IMR-90 (cell line): ENCODE measurements around the gene USP40. TPM values are rescaled to one million over a fixed set of nuclear protein-coding genes. Genes with fewer than 3 reads are reported as not detected.

Source experiments
- ATAC-seq: fragments of 200-7000 bp; cut with Tn5 transposase; 2 replicates; pipeline ENCODE4 v1.9.1; 2020; ENCODE audit warnings: low read depth, mild to moderate bottlenecking, moderate library complexity
- BruUV-seq: library from RNA; stranded (reverse); fragments of 400-500 nt; replicated peaks from 2 replicates; lab custom pipeline; 2021; lab: Mats Ljungman, UMichigan
- CTCF ChIA-PET: fragments of 300-600 bp; formaldehyde crosslinking; extraction: SDS; loops from one replicate; lab custom pipeline; 2021; ENCODE audit warnings: antibody characterized with exemption; lab: Yijun Ruan, JAX
- POLR2A ChIA-PET: fragments of 300-600 bp; sonication (Branson Sonifier 250); formaldehyde crosslinking; loops from one replicate; lab custom pipeline; 2022; ENCODE audit warnings: antibody characterized with exemption; ENCODE audit not compliant: unreplicated experiment; lab: Charles Lee
- DNase-seq: peaks from one replicate; pipeline ENCODE4 v3.0.0; 2013
- H2AFZ ChIP-seq: replicated peaks from 2 replicates; pipeline ENCODE3; 2013; ENCODE audit warnings: low read length, mild to moderate bottlenecking; ENCODE audit not compliant: poor library complexity
- H2AK5ac ChIP-seq: 2 replicates; pipeline ENCODE4 v1.6.1; 2013; ENCODE audit warnings: low read depth, low read length, inconsistent platforms
- H2AK9ac ChIP-seq: replicated peaks from 2 replicates; pipeline ENCODE3; 2013; ENCODE audit warnings: mild to moderate bottlenecking, low read depth, low read length, moderate library complexity; ENCODE audit not compliant: poor library complexity
- H2BK120ac ChIP-seq: 2 replicates; pipeline ENCODE4 v1.6.1; 2013; ENCODE audit warnings: low read depth, low read length, inconsistent platforms
- H2BK15ac ChIP-seq: 3 replicates; pipeline ENCODE4 v1.6.1; 2013; ENCODE audit warnings: low read depth, low read length, inconsistent platforms
- H2BK20ac ChIP-seq: 2 replicates; pipeline ENCODE4 v1.6.1; 2013; ENCODE audit warnings: low read depth, mild to moderate bottlenecking, inconsistent platforms, low read length, moderate library complexity
- H2BK5ac ChIP-seq: 2 replicates; pipeline ENCODE4 v1.6.1; 2013; ENCODE audit warnings: mild to moderate bottlenecking, low read depth, low read length, inconsistent platforms; ENCODE audit not compliant: poor library complexity, severe bottlenecking
- H3K14ac ChIP-seq: replicated peaks from 2 replicates; pipeline ENCODE4 v1.6.1; 2013; ENCODE audit warnings: low read depth, low read length, inconsistent platforms
- H3K18ac ChIP-seq: 2 replicates; pipeline ENCODE4 v1.6.1; 2013; ENCODE audit warnings: low read depth, low read length, control low read depth
- H3K23ac ChIP-seq: 2 replicates; pipeline ENCODE4 v1.6.1; 2013; ENCODE audit warnings: low read depth, low read length, inconsistent platforms
- H3K27ac ChIP-seq: 2 replicates; pipeline ENCODE4 v1.5.1; 2013; ENCODE audit warnings: mild to moderate bottlenecking, control low read depth, low read length; ENCODE audit not compliant: insufficient read depth
- H3K27me3 ChIP-seq: 2 replicates; pipeline ENCODE4 v1.6.1; 2013; ENCODE audit warnings: low read length; ENCODE audit not compliant: control insufficient read depth, insufficient read depth
- H3K36me3 ChIP-seq: 2 replicates; pipeline ENCODE4 v1.6.1; 2013; ENCODE audit warnings: low read length, mixed read lengths; ENCODE audit not compliant: control insufficient read depth, insufficient read depth
- H3K4ac ChIP-seq: 2 replicates; pipeline ENCODE4 v1.6.1; 2013; ENCODE audit warnings: low read depth, low read length, inconsistent platforms
- H3K4me1 ChIP-seq: 2 replicates; pipeline ENCODE4 v1.6.1; 2013; ENCODE audit warnings: low read length, mixed read lengths; ENCODE audit not compliant: control insufficient read depth, insufficient read depth
- H3K4me2 ChIP-seq: 2 replicates; pipeline ENCODE4 v1.6.1; 2013; ENCODE audit warnings: low read depth, mild to moderate bottlenecking, control low read depth, low read length, moderate library complexity
- H3K4me3 ChIP-seq: 2 replicates; pipeline ENCODE4 v1.5.1; 2013; ENCODE audit warnings: low read depth, mild to moderate bottlenecking, control low read depth, low read length, moderate library complexity; ENCODE audit not compliant: insufficient read depth
- H3K56ac ChIP-seq: 2 replicates; pipeline ENCODE4 v1.6.1; 2013; ENCODE audit warnings: low read length, inconsistent platforms; ENCODE audit not compliant: insufficient read depth; ENCODE audit errors: extremely low read depth
- H3K79me1 ChIP-seq, 2 experiments: 2 replicates each; pipeline ENCODE4 v1.6.1; 2013; ENCODE audit warnings: low read length in 2 of 2, inconsistent platforms in 1 of 2, low read depth in 1 of 2
- H3K9ac ChIP-seq: 2 replicates; pipeline ENCODE4 v1.6.1; 2013; ENCODE audit warnings: low read depth, low read length, control low read depth
- H3K9me1 ChIP-seq: 2 replicates; pipeline ENCODE4 v1.6.1; 2013; ENCODE audit warnings: low read length, inconsistent platforms; ENCODE audit not compliant: insufficient read depth
- H3K9me3 ChIP-seq: 2 replicates; pipeline ENCODE4 v1.6.1; 2013; ENCODE audit warnings: low read length; ENCODE audit not compliant: control insufficient read depth, insufficient read depth
- H4K20me1 ChIP-seq: 2 replicates; pipeline ENCODE4 v1.6.1; 2013; ENCODE audit warnings: low read length, inconsistent platforms; ENCODE audit not compliant: insufficient read depth
- H4K5ac ChIP-seq: 2 replicates; pipeline ENCODE4 v1.6.1; 2013; ENCODE audit warnings: mild to moderate bottlenecking, low read depth, low read length, control low read depth
- H4K8ac ChIP-seq, 2 experiments: 2 replicates each; pipeline ENCODE4 v1.6.1; 2013; ENCODE audit warnings: low read depth in 2 of 2, low read length in 2 of 2, control low read depth in 1 of 2, inconsistent platforms in 1 of 2
- H4K91ac ChIP-seq: 2 replicates; pipeline ENCODE4 v1.6.1; 2013; ENCODE audit warnings: low read depth, low read length, inconsistent platforms; ENCODE audit not compliant: insufficient read depth
- BHLHE40 ChIP-seq: fragments of 150-350 bp; IDR thresholded peaks from 2 replicates; pipeline ENCODE4 v1.6.1; 2016; ENCODE audit warnings: mild to moderate bottlenecking, low read depth, low read length
- CEBPB ChIP-seq: IDR thresholded peaks from 2 replicates; pipeline ENCODE4 v1.6.1; 2012; ENCODE audit warnings: low read depth, low read length, improper control_type of control experiment
- CHD1 ChIP-seq: IDR thresholded peaks from 2 replicates; pipeline ENCODE4 v1.6.1; 2012; ENCODE audit warnings: low read depth, low read length, improper control_type of control experiment
- CTCF ChIP-seq: conservative IDR thresholded peaks from 2 replicates; pipeline ENCODE4 v1.5.1; 2012; ENCODE audit warnings: mild to moderate bottlenecking, low read depth, low read length, improper control_type of control experiment
- FOS ChIP-seq: fragments of 150-350 bp; IDR thresholded peaks from 2 replicates; pipeline ENCODE4 v1.6.1; 2016; ENCODE audit warnings: low read depth, low read length
- MAFK ChIP-seq: IDR thresholded peaks from 2 replicates; pipeline ENCODE4 v1.6.1; 2012; ENCODE audit warnings: low read depth, low read length, improper control_type of control experiment
- MAZ ChIP-seq: IDR thresholded peaks from 2 replicates; pipeline ENCODE4 v1.6.1; 2012; ENCODE audit warnings: low read depth, mild to moderate bottlenecking, low read length, improper control_type of control experiment, moderate library complexity, borderline replicate concordance
- MXI1 ChIP-seq: IDR thresholded peaks from 2 replicates; pipeline ENCODE4 v1.6.1; 2012; ENCODE audit warnings: low read depth, mild to moderate bottlenecking, low read length, moderate library complexity, borderline replicate concordance
- NFE2L2 ChIP-seq: fragments of 150-350 bp; IDR thresholded peaks from 2 replicates; pipeline ENCODE4 v1.6.1; 2016; ENCODE audit warnings: low read depth, mild to moderate bottlenecking, low read length
- POLR2A ChIP-seq: IDR thresholded peaks from 2 replicates; pipeline ENCODE4 v1.6.1; 2012; ENCODE audit warnings: mild to moderate bottlenecking, low read depth, low read length
- RAD21 ChIP-seq: IDR thresholded peaks from 2 replicates; pipeline ENCODE4 v1.6.1; 2012; ENCODE audit warnings: low read length, improper control_type of control experiment
- RCOR1 ChIP-seq: IDR thresholded peaks from 2 replicates; pipeline ENCODE4 v1.6.1; 2012; ENCODE audit warnings: mild to moderate bottlenecking, low read length, improper control_type of control experiment; ENCODE audit not compliant: insufficient replicate concordance
- RFX5 ChIP-seq: IDR thresholded peaks from 2 replicates; pipeline ENCODE4 v1.8.0; 2012; ENCODE audit warnings: low read depth, mild to moderate bottlenecking, low read length, moderate library complexity
- SMC3 ChIP-seq: fragments of 150-350 bp; IDR thresholded peaks from 2 replicates; pipeline ENCODE4 v1.6.1; 2016; ENCODE audit warnings: low read depth, mild to moderate bottlenecking, antibody characterized with exemption, low read length, moderate library complexity
- WGBS, 2 experiments: methylation state at CpG; one replicate each; pipeline versions ENCODE4 v1.1.5 to v1.1.7; 2013; ENCODE audit warnings: missing lambda C conversion rate in 2 of 2; ENCODE audit not compliant: insufficient read length in 1 of 2; ENCODE audit errors: extremely low coverage in 2 of 2; 5-methylcytosine and 5-hydroxymethylcytosine counted together
- dilution Hi-C: fragments of 300-500 bp; cut with HindIII; formaldehyde crosslinking; loops from one replicate; pipeline ENCODE4 v1.14.3; 2018; ENCODE audit warnings: low sequenced_read_pairs; ENCODE audit not compliant: unreplicated experiment
- in situ Hi-C: fragments of 300-500 bp; cut with MboI; formaldehyde crosslinking; loops from 3 replicates; pipeline ENCODE4 v1.14.3; 2019; ENCODE audit warnings: low sequenced_read_pairs, inconsistent platforms, mixed read lengths
- intact Hi-C: fragments of 100-400 bp; cut with micrococcal nuclease; formaldehyde crosslinking; loops from 2 replicates; pipeline ENCODE4 v1.10.0; 2022
- polyA plus RNA-seq, 3 experiments: library from polyadenylated mRNA; depleted of rRNA; stranded (reverse); fragments of >200 nt; gene quantifications; 2 replicates each; pipeline ENCODE4 v1.2.3, GENCODE V29; 2012; ENCODE audit warnings: low replicate concordance in 1 of 3
- total RNA-seq: library from RNA; depleted of rRNA; stranded (reverse); fragments of >200 nt; gene quantifications from 2 replicates; pipeline ENCODE4 v1.2.3, GENCODE V29; 2012
- TF ChIP-seq, protein P1 (sequence below): fragments of 150-350 bp; IDR thresholded peaks from 2 replicates; pipeline ENCODE4 v1.6.1; 2016; ENCODE audit warnings: low read depth, mild to moderate bottlenecking, low read length, moderate library complexity, borderline replicate concordance
- TF ChIP-seq, protein P2 (sequence below): fragments of 150-350 bp; IDR thresholded peaks from 2 replicates; pipeline ENCODE4 v1.6.1; 2017; ENCODE audit warnings: mild to moderate bottlenecking, antibody characterized with exemption, low read length, low read depth

USP40 gene
- total and polyA plus RNA-seq, 2 of the 4 experiments (the other 2 are of a cell fraction) = 30.1 to 30.8 TPM

DNA sequence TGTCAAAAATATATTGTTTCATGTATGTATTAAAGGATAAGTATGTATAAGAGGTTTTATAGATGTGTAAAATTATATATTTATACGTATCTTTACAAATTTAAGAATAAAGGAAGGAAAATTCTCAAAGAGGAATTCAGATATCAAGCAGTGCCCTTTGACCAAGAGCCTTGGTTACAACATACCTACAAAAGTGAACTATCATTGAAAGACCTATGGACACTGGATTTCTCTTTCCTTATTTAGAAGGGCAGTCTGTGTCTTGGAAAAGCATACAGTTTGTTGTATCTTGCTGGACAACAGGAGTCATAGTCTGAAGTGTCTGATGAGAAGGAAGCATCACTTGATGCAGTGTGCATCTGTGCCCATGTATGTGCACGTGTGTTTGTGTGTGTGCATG lies 21.8 kb upstream of the USP40 start:
- in situ Hi-C loops = no loop called here
- ATAC-seq = no peak
- H3K18ac ChIP-seq = no peak overlapping the region

More for the DNA sequence above, 21.8 kb upstream of the USP40 start:
- no peaks in the 10 kb centered on the region for H3K4me1 ChIP-seq
- TF ChIP-seq, protein P1, sequence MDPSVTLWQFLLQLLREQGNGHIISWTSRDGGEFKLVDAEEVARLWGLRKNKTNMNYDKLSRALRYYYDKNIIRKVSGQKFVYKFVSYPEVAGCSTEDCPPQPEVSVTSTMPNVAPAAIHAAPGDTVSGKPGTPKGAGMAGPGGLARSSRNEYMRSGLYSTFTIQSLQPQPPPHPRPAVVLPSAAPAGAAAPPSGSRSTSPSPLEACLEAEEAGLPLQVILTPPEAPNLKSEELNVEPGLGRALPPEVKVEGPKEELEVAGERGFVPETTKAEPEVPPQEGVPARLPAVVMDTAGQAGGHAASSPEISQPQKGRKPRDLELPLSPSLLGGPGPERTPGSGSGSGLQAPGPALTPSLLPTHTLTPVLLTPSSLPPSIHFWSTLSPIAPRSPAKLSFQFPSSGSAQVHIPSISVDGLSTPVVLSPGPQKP = no peak
- TF ChIP-seq, protein P2, sequence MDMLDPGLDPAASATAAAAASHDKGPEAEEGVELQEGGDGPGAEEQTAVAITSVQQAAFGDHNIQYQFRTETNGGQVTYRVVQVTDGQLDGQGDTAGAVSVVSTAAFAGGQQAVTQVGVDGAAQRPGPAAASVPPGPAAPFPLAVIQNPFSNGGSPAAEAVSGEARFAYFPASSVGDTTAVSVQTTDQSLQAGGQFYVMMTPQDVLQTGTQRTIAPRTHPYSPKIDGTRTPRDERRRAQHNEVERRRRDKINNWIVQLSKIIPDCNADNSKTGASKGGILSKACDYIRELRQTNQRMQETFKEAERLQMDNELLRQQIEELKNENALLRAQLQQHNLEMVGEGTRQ = no peak
- TF ChIP-seq CEBPB (no peak), NFE2L2 (no peak), RAD21 (no peak), MXI1 (no peak), FOS (no peak), RFX5 (no peak), BHLHE40 (no peak), MAFK (no peak), RCOR1 (no peak), POLR2A (no peak), MAZ (no peak), CTCF (no peak), CHD1 (no peak), SMC3 (no peak)
- dilution Hi-C loops = no loop called here
- H3K36me3 ChIP-seq = no peaks in the 10 kb centered on the region
- no peaks in the 10 kb centered on the region for H4K20me1 ChIP-seq
- H2AK5ac ChIP-seq = no peak overlapping the region
- no peaks in the 10 kb centered on the region for H3K79me1 ChIP-seq
- no peaks in the 10 kb centered on the region for H3K9me3 ChIP-seq
- H3K56ac ChIP-seq = no peak overlapping the region
- no peak overlapping the region for H2BK20ac ChIP-seq
- no peak overlapping the region for H2AK9ac ChIP-seq
- no peak overlapping the region for H4K8ac ChIP-seq
- H4K5ac ChIP-seq = no peak overlapping the region
- H3K9ac ChIP-seq = no peak overlapping the region
- H2AFZ ChIP-seq = no peak overlapping the region
- no peak overlapping the region for H2BK15ac ChIP-seq
- no peak overlapping the region for H2BK120ac ChIP-seq
- H3K23ac ChIP-seq = no peak overlapping the region
- no peak overlapping the region for H3K14ac ChIP-seq
- H4K91ac ChIP-seq = no peak overlapping the region
- no peak overlapping the region for H2BK5ac ChIP-seq
- intact Hi-C loops = no loop called here
- BruUV-seq = no TSS peak
- ChIA-PET POLR2A (no interaction called here), CTCF (interaction anchor here (0.6 kb wide), 1 partner anchor 61 kb away, joined by 5 read pairs; no protein-coding TSS in a partner anchor)
- no peaks in the 10 kb centered on the region for H3K9me1 ChIP-seq
- WGBS, 2 experiments = no CpG with 5 or more reads among the region's 2 CpGs
- peaks cover 3% of the 10 kb centered on the region; the same call in 1 of the 2 replicates for H3K27me3 ChIP-seq
- H3K4me2 ChIP-seq = no peak overlapping the region
- H3K27ac ChIP-seq = no peak overlapping the region
- no peak overlapping the region for H3K4ac ChIP-seq
- DNase-seq = no peak
- no peak overlapping the region for H3K4me3 ChIP-seq
